Measurements from ENCODE around the gene CETP.

GRCh38 chr16:56971768-56972043 is 10.0 kb downstream of the CETP start:
- TF ChIP-seq TAF1 (IDR thresholded peaks at IDR 0.05; ENCODE audit: borderline replicate concordance, insufficient read depth, low read length), result no peak
- TF ChIP-seq REST (IDR thresholded peaks at IDR 0.05; ENCODE audit: insufficient read depth in 1 of 2, low read depth in 2 of 2, low read length in 2 of 2), result no peak
- TF ChIP-seq POLR2AphosphoS5 (IDR thresholded peaks at IDR 0.05; ENCODE audit: low read depth, low read length), result no peak
- no peak for TF ChIP-seq FOXP2 (optimal IDR thresholded peaks at IDR 0.05; ENCODE audit: borderline replicate concordance, extremely low read depth, extremely low read length, insufficient read depth)

Measured in PFSK-1 (cell line).